ENCODE results near the gene PPP1R12C.

Gene PPP1R12C

DNA sequence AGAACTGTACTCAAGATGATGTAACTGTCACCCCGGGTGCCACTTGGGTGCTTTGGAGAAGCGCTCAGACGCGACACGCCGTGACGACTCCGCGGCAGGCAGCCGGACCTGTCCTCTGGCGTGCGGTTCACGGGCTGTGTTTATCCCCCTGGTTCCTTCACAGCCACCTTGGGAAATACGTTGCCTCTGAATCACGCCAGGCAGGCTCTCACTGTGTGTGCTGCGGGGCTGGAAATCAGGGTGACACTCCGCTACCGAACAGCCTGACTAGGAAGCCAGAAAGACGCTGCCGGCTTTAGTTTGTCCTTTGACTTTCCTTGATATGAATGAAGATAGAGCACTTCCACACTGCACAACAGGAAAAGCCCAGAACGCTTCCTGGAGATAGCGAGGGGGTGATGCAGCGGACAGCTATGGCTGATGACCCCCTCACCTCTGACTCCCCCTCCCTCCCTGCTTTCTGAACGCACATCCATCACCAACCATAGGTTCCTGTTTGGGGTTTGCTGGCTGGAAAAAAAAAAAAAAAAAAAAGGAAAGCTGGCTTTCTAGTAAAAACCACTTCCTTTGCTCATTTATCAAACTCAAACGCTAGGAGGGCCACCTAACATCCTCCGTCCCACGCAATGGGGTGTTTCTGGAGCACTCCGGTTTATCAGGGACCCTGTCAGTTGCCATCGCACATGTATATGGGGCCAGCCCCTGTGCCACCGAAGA, 75.7 kb downstream of the PPP1R12C start:
- Histone ChIP-seq H3K9me3 (ENCODE audit: low read length) (peaks cover 3% of the 10 kb centered on the region), H3K4me3 (ENCODE audit: low read length) (no peak overlapping the region), H3K4me1 (ENCODE audit: insufficient read depth, low read length) (no peaks in the 10 kb centered on the region), H2AFZ (ENCODE audit: low read depth, low read length) (no peak overlapping the region), H3K36me3 (ENCODE audit: insufficient read depth, low read length) (peaks cover 42% of the 10 kb centered on the region), H3K27me3 (ENCODE audit: insufficient read depth, low read length) (no peaks in the 10 kb centered on the region)

DNA sequence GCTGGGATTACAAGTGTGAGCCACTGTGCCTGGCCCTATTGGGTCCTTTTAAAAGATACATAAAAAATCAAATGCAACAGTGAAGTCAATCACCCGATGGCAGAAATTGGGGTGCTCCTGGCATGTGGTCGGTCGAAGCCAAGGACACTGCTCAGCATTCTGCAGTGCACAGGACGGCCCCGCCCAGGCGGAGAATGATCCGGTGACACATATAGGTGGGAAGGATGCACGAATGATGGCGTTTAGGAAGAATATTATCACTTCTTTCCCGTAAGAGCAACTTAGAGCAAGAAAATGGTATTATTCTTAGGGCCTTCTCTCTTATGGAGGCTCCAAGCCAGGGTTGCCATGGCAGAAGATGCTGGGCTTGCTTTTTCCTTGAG, 76.2 kb downstream of the PPP1R12C start:
- Histone ChIP-seq H3K27me3 (ENCODE audit: insufficient read depth, low read length) (no peaks in the 10 kb centered on the region), H3K4me1 (ENCODE audit: insufficient read depth, low read length) (no peaks in the 10 kb centered on the region), H3K36me3 (ENCODE audit: insufficient read depth, low read length) (peaks cover 37% of the 10 kb centered on the region), H3K4me3 (ENCODE audit: low read length) (no peak overlapping the region), H3K9me3 (ENCODE audit: low read length) (peaks cover 3% of the 10 kb centered on the region), H2AFZ (ENCODE audit: low read depth, low read length) (no peak overlapping the region)

Measured in neuron (in vitro differentiated cells).